ENCODE results near the gene PRKAA1. TPM values are rescaled to one million over a fixed set of nuclear protein-coding genes. Genes with fewer than 3 reads are reported as not detected.

PRKAA1 gene
- total RNA-seq, 4 donors from 2014 or later = 79.3 to 262 (median 112) TPM

GRCh38 chr5:40823459-40823858, 25.3 kb upstream of the PRKAA1 start:
- no peaks in the 10 kb centered on the region for H3K27me3 ChIP-seq
- H3K9me3 ChIP-seq = no peaks in the 10 kb centered on the region
- in situ Hi-C loops (cut with MboI; ENCODE audit: low pct_ligation_motif_present in 1 of 4, low pct_unique_long_range_greater_than_20kb in 1 of 4, low sequenced_read_pairs in 3 of 4) = no loop called here
- no peak for DNase-seq
- no peaks in the 10 kb centered on the region for H3K4me1 ChIP-seq
- peaks cover 0 to 13% (median 3%) of the 10 kb centered on the region in 4 donors for H3K36me3 ChIP-seq
- no peak overlapping the region for H3K4me3 ChIP-seq
- TF ChIP-seq POLR2AphosphoS5 (IDR thresholded peaks at IDR 0.05) (no peak), CTCF (IDR thresholded peaks at IDR 0.05) (no peak), EP300 (IDR thresholded peaks at IDR 0.05; ENCODE audit: low read depth) (no peak), POLR2A (IDR thresholded peaks at IDR 0.05) (no peak)
- no peak overlapping the region for H3K27ac ChIP-seq
- intact Hi-C loops (cut with DNase I; ENCODE audit: low total_unique reads) = no loop called here
- 38 to 47% methylated on average over 1 of the region's 1 CpG for WGBS, 2 donors (ENCODE audit: low coverage in 1 of 2)

GRCh38 chr5:40813698-40814281, 15.6 kb upstream of the PRKAA1 start:
- Histone ChIP-seq H3K4me1 (no peaks in the 10 kb centered on the region), H3K4me3 (no peak overlapping the region), H3K9me3 (no peaks in the 10 kb centered on the region), H3K36me3 (no peaks in the 10 kb centered on the region), H3K27me3 (no peaks in the 10 kb centered on the region), H3K27ac (no peak overlapping the region)
- TF ChIP-seq CTCF (IDR thresholded peaks at IDR 0.05) (no peak), POLR2A (IDR thresholded peaks at IDR 0.05) (no peak), POLR2AphosphoS5 (IDR thresholded peaks at IDR 0.05) (no peak), EP300 (IDR thresholded peaks at IDR 0.05; ENCODE audit: low read depth) (no peak)
- DNase-seq = no peak
- WGBS, 2 donors (ENCODE audit: low coverage in 1 of 2) = 73 to 75% methylated on average over 1 to 2 of the region's 2 CpGs
- intact Hi-C loops (cut with DNase I; ENCODE audit: low total_unique reads) (no loop called here), in situ Hi-C loops (cut with MboI; ENCODE audit: low pct_ligation_motif_present in 1 of 4, low pct_unique_long_range_greater_than_20kb in 1 of 4, low sequenced_read_pairs in 3 of 4) (no loop called here)

GRCh38 chr5:40812125-40812524, 14.0 kb upstream of the PRKAA1 start:
- Histone ChIP-seq H3K27me3 (no peaks in the 10 kb centered on the region), H3K36me3 (no peaks in the 10 kb centered on the region), H3K4me1 (no peaks in the 10 kb centered on the region), H3K9me3 (no peaks in the 10 kb centered on the region), H3K27ac (no peak overlapping the region), H3K4me3 (no peak overlapping the region)
- 29 to 67% methylated on average over 1 of the region's 1 CpG for WGBS, 2 donors (ENCODE audit: low coverage in 1 of 2)
- intact Hi-C loops (cut with DNase I; ENCODE audit: low total_unique reads) = no loop called here
- in situ Hi-C loops (cut with MboI; ENCODE audit: low pct_ligation_motif_present in 1 of 4, low pct_unique_long_range_greater_than_20kb in 1 of 4, low sequenced_read_pairs in 3 of 4) = no loop called here
- no peak for DNase-seq
- TF ChIP-seq CTCF (IDR thresholded peaks at IDR 0.05) (no peak), EP300 (IDR thresholded peaks at IDR 0.05; ENCODE audit: low read depth) (no peak), POLR2A (IDR thresholded peaks at IDR 0.05) (no peak), POLR2AphosphoS5 (IDR thresholded peaks at IDR 0.05) (no peak)

GRCh38 chr5:40801771-40802562, 3.8 kb upstream of the PRKAA1 start:
- Histone ChIP-seq H3K27ac (no peak overlapping the region), H3K27me3 (no peaks in the 10 kb centered on the region), H3K9me3 (no peaks in the 10 kb centered on the region), H3K4me1 (peaks cover 2 to 14% (median 7%) of the 10 kb centered on the region in 4 donors), H3K36me3 (no peaks in the 10 kb centered on the region), H3K4me3 (no peak overlapping the region)
- intact Hi-C loops (cut with DNase I; ENCODE audit: low total_unique reads) (no loop called here), in situ Hi-C loops (cut with MboI; ENCODE audit: low pct_ligation_motif_present in 1 of 4, low pct_unique_long_range_greater_than_20kb in 1 of 4, low sequenced_read_pairs in 3 of 4) (no loop called here)
- WGBS, 2 donors (ENCODE audit: low coverage in 1 of 2) = 80 to 100% methylated on average over 1 to 8 of the region's 8 CpGs
- TF ChIP-seq POLR2AphosphoS5 (IDR thresholded peaks at IDR 0.05) (no peak), POLR2A (IDR thresholded peaks at IDR 0.05) (no peak), CTCF (IDR thresholded peaks at IDR 0.05) (no peak), EP300 (IDR thresholded peaks at IDR 0.05; ENCODE audit: low read depth) (no peak)
- no peak for DNase-seq
